D721Med (cell line): ENCODE data around the gene HECW1.

Experiments used
- DNase-seq: peaks from one replicate; pipeline ENCODE4 v3.0.0; 2011; ENCODE audit warnings: low spot score; ENCODE audit not compliant: insufficient read length
- FAIRE-seq: peaks from 2 replicates; lab custom pipeline; 2011; peaks lifted over from hg19 to GRCh38; lab: Jason Lieb, UNC
- CTCF ChIP-seq: IDR thresholded peaks from 2 replicates; pipeline ENCODE4 v1.5.1; 2012; ENCODE audit warnings: mild to moderate bottlenecking, control low read depth; ENCODE audit not compliant: insufficient read depth; ENCODE audit errors: missing control alignments

The HECW1 gene

GRCh38 chr7:43249823-43250145, 137.3 kb downstream of the HECW1 start:
- no peak for TF ChIP-seq CTCF
- DNase-seq (no peak), FAIRE-seq (no peak)

GRCh38 chr7:43260980-43261878, 148.8 kb downstream of the HECW1 start:
- peak; percentile 97 for TF ChIP-seq CTCF
- DNase-seq (no peak), FAIRE-seq (peak; percentile 82)

- DNase-seq (no peak), FAIRE-seq (no peak)
- no peak for TF ChIP-seq CTCF
Measured at GRCh38 chr7:43265139-43265538, 152.7 kb downstream of the HECW1 start.

GRCh38 chr7:43273939-43274719, 161.7 kb downstream of the HECW1 start:
- DNase-seq (no peak), FAIRE-seq (no peak)
- no peak for TF ChIP-seq CTCF

- no peak for DNase-seq
- no peak for FAIRE-seq
- no peak for TF ChIP-seq CTCF
Measured at GRCh38 chr7:43274752-43275151, 162.3 kb downstream of the HECW1 start.

- DNase-seq, result no peak
- FAIRE-seq, result no peak
- no peak for TF ChIP-seq CTCF
Measured at GRCh38 chr7:43276547-43276946, 164.1 kb downstream of the HECW1 start.
